SK-MEL-5 (cell line): ENCODE results near the gene KRT20. TPM values are rescaled to one million over a fixed set of nuclear protein-coding genes. Genes with fewer than 3 reads are reported as not detected.

Experiments used
- DNase-seq: peaks from one replicate; pipeline ENCODE4 v3.0.0-alpha.2; 2016; ENCODE audit warnings: low read depth, low spot score
- in situ Hi-C: cut with HindIII; loops from 2 replicates; pipeline ENCODE4 v1.10.0; 2016; ENCODE audit warnings: low sequenced_read_pairs, high pct_unique_total_duplicates, low pct_unique_long_range_greater_than_20kb
- total RNA-seq: library from RNA; depleted of rRNA; stranded (reverse); fragments of >200 nt; shearing (Covaris generic); gene quantifications from 2 replicates; pipeline ENCODE4 v1.2.3, GENCODE V29; 2014; rRNA removed

The KRT20 gene
- total RNA-seq, 1 experiment from 2014 or later, result not detected

GRCh38 chr17:40832840-40833239 is 52.2 kb downstream of the KRT20 start:
- DNase-seq, result no peak
- in situ Hi-C loops, result no loop called here

GRCh38 chr17:40830085-40830776 is 54.8 kb downstream of the KRT20 start:
- in situ Hi-C loops, result no loop called here
- no peak for DNase-seq

GRCh38 chr17:40828454-40829044 is 56.5 kb downstream of the KRT20 start:
- in situ Hi-C loops, result no loop called here

GRCh38 chr17:40827746-40828453 is 57.1 kb downstream of the KRT20 start:
- in situ Hi-C loops, result no loop called here
- no peak for DNase-seq

More at GRCh38 chr17:40828454-40829044, 56.5 kb downstream of the KRT20 start:
- no peak for DNase-seq

Other genes starting within 250 kb of the KRT20 start
- gene SMARCE1, start 237.4 kb downstream of the KRT20 start, total RNA-seq, result 84.5 and 85.2 TPM in 2 replicates
- gene KRT222, start 220.1 kb downstream of the KRT20 start, total RNA-seq, result 0.45 and 0.95 TPM in 2 replicates
- not detected in 2 replicates for gene KRT24, start 181.5 kb downstream of the KRT20 start, total RNA-seq
- 0.05 and 0.27 TPM in 2 replicates for gene KRT25, start 129.9 kb downstream of the KRT20 start, total RNA-seq
- gene KRT26, start 113.0 kb downstream of the KRT20 start, total RNA-seq, result not detected in 2 replicates
- gene KRT27, start 102.7 kb downstream of the KRT20 start, total RNA-seq, result 5.9 and 6.9 TPM in 2 replicates
- not detected in 2 replicates for gene KRT28, start 85.3 kb downstream of the KRT20 start, total RNA-seq
- gene KRT10, start 62.6 kb downstream of the KRT20 start, total RNA-seq, result 8.1 and 15.9 TPM in 2 replicates
- gene KRT12, start 18.0 kb downstream of the KRT20 start, total RNA-seq, result 0.59 and 0.82 TPM in 2 replicates
- not detected in 2 replicates for gene KRT23, start 52.4 kb upstream of the KRT20 start, total RNA-seq
- not detected in 2 replicates for gene KRT39, start 81.7 kb upstream of the KRT20 start, total RNA-seq
- not detected in 2 replicates for gene KRT40, start 99.1 kb upstream of the KRT20 start, total RNA-seq
- gene KRTAP3-3, start 108.9 kb upstream of the KRT20 start, total RNA-seq, result not detected in 2 replicates
- not detected in 2 replicates for gene KRTAP3-2, start 114.7 kb upstream of the KRT20 start, total RNA-seq
- not detected in 2 replicates for gene KRTAP3-1, start 123.9 kb upstream of the KRT20 start, total RNA-seq
- not detected in 2 replicates for gene KRTAP1-5, start 142.0 kb upstream of the KRT20 start, total RNA-seq
- gene KRTAP1-4, start 145.0 kb upstream of the KRT20 start, total RNA-seq, result not detected in 2 replicates
- gene KRTAP1-3, start 149.6 kb upstream of the KRT20 start, total RNA-seq, result not detected in 2 replicates
- gene KRTAP1-1, start 156.2 kb upstream of the KRT20 start, total RNA-seq, result not detected in 2 replicates
- not detected in 2 replicates for gene KRTAP2-1, start 162.1 kb upstream of the KRT20 start, total RNA-seq
- not detected in 2 replicates for gene KRTAP2-2, start 170.0 kb upstream of the KRT20 start, total RNA-seq
- gene KRTAP2-3, start 174.9 kb upstream of the KRT20 start, total RNA-seq, result not detected in 2 replicates
- not detected in 2 replicates for gene KRTAP2-4, start 180.6 kb upstream of the KRT20 start, total RNA-seq
- gene KRTAP4-7, start 198.9 kb upstream of the KRT20 start, total RNA-seq, result not detected in 2 replicates
- gene KRTAP4-8, start 212.9 kb upstream of the KRT20 start, total RNA-seq, result not detected in 2 replicates
- gene KRTAP4-16, start 217.0 kb upstream of the KRT20 start, total RNA-seq, result not detected in 2 replicates
- not detected in 2 replicates for gene KRTAP4-9, start 220.1 kb upstream of the KRT20 start, total RNA-seq
- not detected in 2 replicates for gene KRTAP4-11, start 233.1 kb upstream of the KRT20 start, total RNA-seq
- not detected in 2 replicates for gene KRTAP4-12, start 238.9 kb upstream of the KRT20 start, total RNA-seq